Heart right ventricle (tissue), 16 donors: Measurements from ENCODE around the gene GPI. TPM values are rescaled to one million over a fixed set of nuclear protein-coding genes. Genes with fewer than 3 reads are reported as not detected.

Experiments used
- ATAC-seq, 8 donors: fragments of 200-7000 bp; cut with Tn5 transposase; one replicate each; pipeline ENCODE4 v1.9.1; 2020; ENCODE audit warnings: mild to moderate bottlenecking in 8 of 8, moderate library complexity in 8 of 8, moderate number of reproducible peaks in 1 of 8
- DNase-seq, 2 donors: peaks; one replicate each; pipeline ENCODE4 v3.0.0-alpha.2; 2020
- H3K27ac ChIP-seq, 10 donors: fragments of 200-600 bp; sonication (generic) in 2 of 10; one replicate each; pipeline versions ENCODE4 v1.5.0 to v1.8.0; 2020 to 2022; ENCODE audit warnings: mild to moderate bottlenecking in 3 of 10
- H3K27me3 ChIP-seq, 7 donors: fragments of 200-600 bp; one replicate each; pipeline ENCODE4 v1.8.0; 2021 to 2022; ENCODE audit warnings: mild to moderate bottlenecking in 2 of 7
- H3K36me3 ChIP-seq, 9 donors: fragments of 200-600 bp; sonication (generic) in 1 of 9; one replicate each; pipeline versions ENCODE4 v1.5.0 to v1.8.0; 2020 to 2022; ENCODE audit warnings: mild to moderate bottlenecking in 2 of 9
- H3K4me1 ChIP-seq, 9 donors: fragments of 200-600 bp; sonication (generic) in 1 of 9; one replicate each; pipeline versions ENCODE4 v1.5.0 to v1.8.0; 2020 to 2022; ENCODE audit warnings: mild to moderate bottlenecking in 4 of 9
- H3K4me3 ChIP-seq, 10 donors: fragments of 200-600 bp; sonication (generic) in 2 of 10; one replicate each; pipeline versions ENCODE4 v1.5.0 to v1.8.0; 2020 to 2022; ENCODE audit warnings: mild to moderate bottlenecking in 7 of 10, moderate library complexity in 2 of 10
- H3K9me3 ChIP-seq, 11 donors: fragments of 200-600 bp in 10 of 11; sonication (generic) in 2 of 11; one replicate each; pipeline versions ENCODE4 v1.5.0 to v1.8.0; 2013 to 2022; ENCODE audit warnings: mild to moderate bottlenecking in 2 of 11, control low read depth in 1 of 11, moderate library complexity in 1 of 11
- WGBS, 2 donors: extraction: QIAGEN DNeasy Blood & Tissue Kit; methylation state at CpG; one replicate each; pipeline ENCODE4 v1.1.7; 2013; ENCODE audit warnings: inconsistent platforms in 1 of 2; 5-methylcytosine and 5-hydroxymethylcytosine counted together
- intact Hi-C, 10 donors: fragments of 100-400 bp; cut with DNase I; formaldehyde crosslinking; loops; one replicate each; pipeline versions ENCODE4 v1.11.1 to v1.14.2; 2022
- polyA plus RNA-seq, 2 donors: library from polyadenylated mRNA; stranded (reverse); fragments of 200-250 nt; gene quantifications; one replicate each; pipeline ENCODE4 v1.2.3, GENCODE V29; 2013
- total RNA-seq, 10 donors: library from RNA; stranded (reverse); fragmentation: NEBNext Ultra II Directional in 3 of 10; extraction: Animal tissue kit (Norgen Biotek cat#: 25700) in 3 of 10; gene quantifications; one replicate each; pipeline versions ENCODE4 v1.2.1 to v1.2.4, GENCODE V29; 2021 to 2023
- TF ChIP-seq, protein P1 (sequence below), 9 donors: fragments of 200-600 bp; sonication (generic) in 2 of 9; IDR thresholded peaks; one replicate each; pipeline versions ENCODE4 v1.5.0 to v1.8.0; 2021 to 2022; ENCODE audit warnings: antibody characterized with exemption in 9 of 9, mild to moderate bottlenecking in 5 of 9, moderate library complexity in 1 of 9
- donor health status: Arrhythmogenic right ventricular cardiomyopathy.
- donor health status: ischemic (EF 13 %, LVEDD 7.1; RV severe dilation, severe dysfunction).
- donor health status: healthy with polysubstance abuse.
- donor health status: DM: no; HTN: yes; CAD: no.
- donor health status: DM: no; HTN: no; CAD: no.
- donor health status: ischemic (EF 25% LVEDD 6.9; RV normal size, moderate dysfunction).
- donor health status: ischemic (EF 25% LVEDD 5.7; RV mildly dilated, moderate dysfunction).
- donor health status: healthy.
- donor health status: DM: yes; HTN: yes; CAD: no.
- donor health status: Ischemic cardiomyopathy.
- donor health status: ischemic (EF 35%, LVEDD 5.7; RV mildly dilated, moderate dysfunction).
- donor health status: nonischemic (EF 11% LVEDD 7.7; RV severe dilation, severe dysfunction).
- donor health status: DM: yes; HTN: yes; CAD: no.
- donor health status: PGD.
- donor health status: ischemic (EF 29% LVEDD 5.4; RV normal size, mild dysfunction).
- donor health status: nonischemic (EF 23%, LVEDD 6.1; RV moderate dilation, normal function).

The GPI gene
- total and polyA plus RNA-seq, 12 donors, result 178 to 711 (median 558) TPM

DNA sequence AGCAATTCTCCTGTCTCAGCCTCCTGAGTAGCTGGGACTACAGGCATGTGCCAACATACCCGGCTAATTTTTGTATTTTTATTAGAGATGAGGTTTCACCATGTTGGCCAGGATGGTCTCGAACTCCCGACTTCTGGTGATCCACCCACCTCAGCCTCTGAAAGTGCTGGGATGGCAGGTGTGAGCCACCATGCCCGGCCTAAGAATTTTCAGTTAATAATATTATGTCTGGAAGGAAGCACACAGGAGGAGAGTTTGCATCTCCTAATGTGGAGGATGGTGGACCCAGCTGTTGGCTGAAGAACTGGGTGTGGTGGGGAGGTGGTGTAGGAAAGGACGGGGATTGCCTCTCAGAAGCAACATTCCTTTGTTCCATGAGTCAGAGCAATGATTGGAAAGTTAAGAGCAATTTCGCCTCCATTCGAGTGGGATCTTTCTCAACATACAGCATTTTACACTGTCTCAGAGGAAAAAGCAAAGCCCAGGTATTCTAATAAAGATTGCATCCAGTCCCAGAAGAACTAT is 51.1 kb downstream of the GPI start:
- intact Hi-C loops, result no loop called here
- ATAC-seq (no peak), DNase-seq (no peak)
- Histone ChIP-seq H3K27me3 (no peaks in the 10 kb centered on the region), H3K9me3 (no peaks in the 10 kb centered on the region), H3K4me1 (no peaks in the 10 kb centered on the region), H3K4me3 (no peak overlapping the region), H3K36me3 (peaks cover 0 to 78% (median 34%) of the 10 kb centered on the region in 9 donors), H3K27ac (no peak overlapping the region)
- WGBS, 2 donors, result 94 to 95% methylated on average over 7 of the region's 7 CpGs
- TF ChIP-seq, protein P1, sequence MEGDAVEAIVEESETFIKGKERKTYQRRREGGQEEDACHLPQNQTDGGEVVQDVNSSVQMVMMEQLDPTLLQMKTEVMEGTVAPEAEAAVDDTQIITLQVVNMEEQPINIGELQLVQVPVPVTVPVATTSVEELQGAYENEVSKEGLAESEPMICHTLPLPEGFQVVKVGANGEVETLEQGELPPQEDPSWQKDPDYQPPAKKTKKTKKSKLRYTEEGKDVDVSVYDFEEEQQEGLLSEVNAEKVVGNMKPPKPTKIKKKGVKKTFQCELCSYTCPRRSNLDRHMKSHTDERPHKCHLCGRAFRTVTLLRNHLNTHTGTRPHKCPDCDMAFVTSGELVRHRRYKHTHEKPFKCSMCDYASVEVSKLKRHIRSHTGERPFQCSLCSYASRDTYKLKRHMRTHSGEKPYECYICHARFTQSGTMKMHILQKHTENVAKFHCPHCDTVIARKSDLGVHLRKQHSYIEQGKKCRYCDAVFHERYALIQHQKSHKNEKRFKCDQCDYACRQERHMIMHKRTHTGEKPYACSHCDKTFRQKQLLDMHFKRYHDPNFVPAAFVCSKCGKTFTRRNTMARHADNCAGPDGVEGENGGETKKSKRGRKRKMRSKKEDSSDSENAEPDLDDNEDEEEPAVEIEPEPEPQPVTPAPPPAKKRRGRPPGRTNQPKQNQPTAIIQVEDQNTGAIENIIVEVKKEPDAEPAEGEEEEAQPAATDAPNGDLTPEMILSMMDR (IDR thresholded peaks at IDR 0.05), result no peak

DNA sequence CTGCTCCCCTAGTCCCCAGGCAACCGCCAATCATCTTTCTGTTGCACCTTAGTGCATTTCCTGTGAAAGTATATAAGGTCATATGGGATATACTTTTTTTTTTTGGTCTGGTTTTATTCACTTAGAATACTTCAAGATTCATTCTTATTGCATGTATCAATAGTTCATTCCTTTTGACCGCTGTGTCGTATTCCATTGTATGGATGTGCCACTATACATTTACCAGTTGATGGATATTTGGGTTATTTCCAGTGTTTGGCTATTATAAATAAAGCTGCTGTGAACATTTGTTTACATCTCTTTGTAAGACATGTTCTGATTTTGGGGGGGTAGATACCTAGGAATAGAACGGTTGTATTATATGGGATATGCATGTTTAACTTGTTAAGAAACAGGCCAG is 53.3 kb downstream of the GPI start:
- DNase-seq (no peak), ATAC-seq (no peak)
- H3K9me3 ChIP-seq, result no peaks in the 10 kb centered on the region
- WGBS, 2 donors, result 96 to 98% methylated on average over 4 of the region's 4 CpGs
- TF ChIP-seq, protein P1 (IDR thresholded peaks at IDR 0.05), result no peak
- H3K27me3 ChIP-seq, result no peaks in the 10 kb centered on the region
- H3K4me1 ChIP-seq, result no peaks in the 10 kb centered on the region
- no peak overlapping the region for H3K27ac ChIP-seq
- intact Hi-C loops, result no loop called here
- no peak overlapping the region for H3K4me3 ChIP-seq
- H3K36me3 ChIP-seq, result peaks cover 0 to 80% (median 39%) of the 10 kb centered on the region in 9 donors

DNA sequence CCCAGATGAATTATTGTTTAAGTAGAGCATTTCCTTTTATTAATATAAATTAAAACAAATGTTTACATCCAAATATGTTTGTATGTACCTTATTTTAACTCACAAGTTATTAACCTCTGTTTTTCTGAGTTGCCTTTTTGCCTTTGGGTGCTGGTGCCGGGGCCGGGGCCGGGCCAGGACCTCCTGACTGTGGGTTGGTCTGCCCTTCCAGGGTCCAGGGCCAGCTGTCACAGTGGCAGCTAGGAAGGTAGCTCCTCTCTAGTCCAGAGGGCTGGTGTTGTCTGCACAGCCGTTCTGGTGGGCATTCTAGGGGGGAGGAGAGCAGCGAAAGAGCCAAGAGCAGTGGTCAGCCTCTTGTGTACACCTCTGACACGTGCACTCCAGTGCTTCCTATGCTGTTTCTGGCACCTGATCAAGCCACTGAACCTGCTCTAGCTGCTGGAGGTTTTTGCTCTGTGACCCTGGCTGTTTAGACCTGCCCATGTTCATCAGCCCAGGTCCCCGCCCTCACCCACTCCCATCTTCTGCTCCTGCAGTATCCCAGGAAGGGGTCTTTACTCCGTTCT is 61.2 kb downstream of the GPI start:
- H3K9me3 ChIP-seq, result no peaks in the 10 kb centered on the region
- WGBS, 2 donors, result 86 to 89% methylated on average over 8 of the region's 8 CpGs
- no peaks in the 10 kb centered on the region for H3K27me3 ChIP-seq
- intact Hi-C loops, result loop anchor here in 1 of 10 donors (5.0 kb wide), 1 partner anchor 59 kb away; the partner anchor contains the start of gene GPI
- H3K27ac ChIP-seq, result no peak overlapping the region
- DNase-seq, result no peak
- no peak for ATAC-seq
- TF ChIP-seq, protein P1 (IDR thresholded peaks at IDR 0.05), result no peak
- H3K4me3 ChIP-seq, result no peak overlapping the region
- peaks cover 8 to 31% (median 28%) of the 10 kb centered on the region in 9 donors for H3K4me1 ChIP-seq
- H3K36me3 ChIP-seq, result peaks cover 0 to 47% (median 5%) of the 10 kb centered on the region in 9 donors

DNA sequence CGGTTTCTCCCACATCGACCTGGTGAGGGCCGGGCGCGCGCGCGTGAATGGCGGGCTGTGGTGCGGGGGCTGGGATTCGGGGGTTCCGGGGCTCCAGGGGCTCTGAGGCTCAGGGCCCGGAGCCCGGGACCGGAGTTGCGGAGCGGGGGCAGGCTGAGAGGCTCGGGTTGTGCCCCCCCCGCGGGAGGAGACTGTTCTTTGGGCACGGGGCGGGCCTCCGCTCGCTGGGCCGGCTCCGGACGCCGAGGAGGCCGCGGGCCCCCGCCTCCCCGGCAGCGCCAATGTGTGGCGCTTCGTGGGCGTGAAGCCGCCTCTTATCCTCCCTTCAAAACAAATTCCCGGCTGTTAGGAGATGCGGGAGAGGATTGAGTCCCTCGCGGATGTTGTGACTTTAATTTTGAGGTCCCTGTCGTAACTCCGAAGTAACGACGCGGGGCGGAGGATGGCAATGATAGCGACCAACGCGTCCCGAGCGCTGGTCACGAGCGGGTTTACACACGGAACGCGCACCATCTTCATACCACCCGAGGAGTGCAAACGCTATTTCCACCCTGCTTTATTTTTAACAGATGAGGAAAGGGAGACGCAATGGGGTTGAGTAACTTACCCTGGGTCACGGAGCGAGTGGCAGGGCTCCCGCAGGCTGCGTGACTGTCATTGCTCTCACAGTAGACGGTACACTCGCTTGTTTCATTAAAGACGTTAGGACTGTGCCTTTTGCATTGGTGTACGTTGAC is 63.7 kb downstream of the GPI start:
- Histone ChIP-seq H3K9me3 (no peaks in the 10 kb centered on the region), H3K36me3 (peaks cover 0 to 30% (median 2%) of the 10 kb centered on the region in 9 donors), H3K4me1 (peaks cover 11 to 56% (median 49%) of the 10 kb centered on the region in 9 donors), H3K27me3 (no peaks in the 10 kb centered on the region), H3K4me3 (peak overlapping the region; percentile 76 to 98 (median 90)), H3K27ac (peak overlapping the region; percentile 79 to 96 (median 92))
- peak; percentile 51 to 80 (median 62) for ATAC-seq
- WGBS, 2 donors, result 0% methylated on average over 58 to 68 of the region's 68 CpGs
- intact Hi-C loops, result loop anchor here in 2 of 10 donors (2.0 to 5.0 kb wide), 2 partner anchors 61 to 70 kb away; partner anchors contain the start of gene GPI (in 1 of the 2)
- peak; percentile 25 to 51 for DNase-seq
- TF ChIP-seq, protein P1 (IDR thresholded peaks at IDR 0.05), result no peak
